Spinal cord (tissue), 4 donors: ENCODE measurements around the gene PHF2. TPM values are rescaled to one million over a fixed set of nuclear protein-coding genes. Genes with fewer than 3 reads are reported as not detected.

Source experiments
- polyA plus RNA-seq, 2 donors: library from polyadenylated mRNA; unstranded; fragments of 120-200 nt; gene quantifications; one replicate each; pipeline ENCODE4 v1.2.1, GENCODE V29; 2013; ENCODE audit not compliant: insufficient read length in 2 of 2
- total RNA-seq, 2 donors: library from RNA; depleted of rRNA in 1 of 2; stranded (reverse); fragments of 120-200 nt in 1 of 2; fragments of >200 nt in 1 of 2; gene quantifications; one replicate each; pipeline versions ENCODE4 v1.2.3 to v1.2.4, GENCODE V29; 2013 to 2014

The PHF2 gene
- total and polyA plus RNA-seq, 4 donors: 23.3 to 61.1 (median 43.4) TPM

Other genes with a start within 250 kb of the PHF2 start
- gene FAM120A, start 124.9 kb upstream of the PHF2 start, total RNA-seq: 10 to 100 TPM; 70.2 to 75.4 TPM
- 10 to 100 TPM; 51.3 to 56.7 TPM for gene FAM120A, start 124.9 kb upstream of the PHF2 start, polyA plus RNA-seq
- gene FAM120AOS, start 123.0 kb upstream of the PHF2 start, total RNA-seq: 10 to 100 TPM; 32.9 to 54.0 TPM
- gene FAM120AOS, start 123.0 kb upstream of the PHF2 start, polyA plus RNA-seq: 10 to 100 TPM; 49.6 to 50.5 TPM